ENCODE measurements around the gene LETMD1. TPM values are rescaled to one million over a fixed set of nuclear protein-coding genes. Genes with fewer than 3 reads are reported as not detected.
"Not testable (repeated sequence)": the region's sequence is repeated elsewhere in the genome, so short reads cannot be mapped to it uniquely, and the experiment has no call there.

LETMD1 gene
- total and polyA plus RNA-seq, 2 of the 13 experiments (the other 11 are each of a cell fraction or from before 2014, with no cell fraction given): 43.3 to 87.7 TPM

- H3K27ac ChIP-seq (ENCODE audit: extremely low read length, insufficient read depth, low read length); H3K4me2 ChIP-seq (ENCODE audit: low read depth, low read length); H4K20me1 ChIP-seq (ENCODE audit: insufficient read depth, low read length); H2AFZ ChIP-seq (ENCODE audit: low read length); CTCF ChIA-PET (ENCODE audit: low intra/inter-chr PET ratio, low total read pairs); FAIRE-seq; BruUV-seq (replicated peaks); H3K9me3 ChIP-seq (ENCODE audit: low read length); ATAC-seq; DNase-seq (ENCODE audit: low spot score); H3K4me3 ChIP-seq (replicated peaks in 1 of 3; ENCODE audit: insufficient read depth in 1 of 3, low read depth in 2 of 3, low read length in 3 of 3); H3K27me3 ChIP-seq (ENCODE audit: control insufficient read depth in 1 of 2, insufficient read depth in 2 of 2, low read length in 2 of 2); H3K36me3 ChIP-seq (replicated peaks in 1 of 2; ENCODE audit: control insufficient read depth in 1 of 2, insufficient read depth in 2 of 2, low read length in 2 of 2); H3K9ac ChIP-seq (ENCODE audit: insufficient read depth, low read depth, low read length); POLR2A ChIA-PET; intact Hi-C loops (cut with micrococcal nuclease; ENCODE audit: unreplicated experiment); in situ Hi-C loops (cut with HindIII; ENCODE audit: extremely low pct_ligation_motif_present, low pct_unique_long_range_greater_than_20kb): not testable (repeated sequence)
- peaks cover 15% of the 10 kb centered on the region for H3K79me2 ChIP-seq (ENCODE audit: insufficient read depth, low read length)
- H3K4me1 ChIP-seq (ENCODE audit: insufficient read depth, low read length): peaks cover 21% of the 10 kb centered on the region
- 92% methylated on average over 5 of the region's 5 CpGs for WGBS (ENCODE audit: low lambda C conversion rate)
Observed at GRCh38 chr12:51078346-51078745, 30.2 kb downstream of the LETMD1 start.

DNA sequence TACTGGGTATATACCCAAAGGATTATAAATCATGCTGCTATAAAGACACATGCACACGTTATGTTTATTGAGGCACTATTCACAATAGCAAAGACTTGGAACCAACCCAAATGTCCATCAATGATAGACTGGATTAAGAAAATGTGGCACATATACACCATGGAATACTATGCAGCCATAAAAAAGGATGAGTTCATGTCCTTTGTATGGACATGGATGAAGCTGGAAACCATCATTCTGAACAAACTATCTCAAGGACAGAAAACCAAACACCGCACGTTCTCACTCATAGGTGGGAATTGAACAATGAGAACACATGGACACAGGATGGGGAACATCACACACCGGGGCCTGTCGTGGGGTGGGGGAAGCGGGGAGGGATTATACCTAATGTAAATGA, 30.7 kb downstream of the LETMD1 start:
- FAIRE-seq; intact Hi-C loops (cut with micrococcal nuclease; ENCODE audit: unreplicated experiment); CTCF ChIA-PET (ENCODE audit: low intra/inter-chr PET ratio, low total read pairs); in situ Hi-C loops (cut with HindIII; ENCODE audit: extremely low pct_ligation_motif_present, low pct_unique_long_range_greater_than_20kb); H3K27me3 ChIP-seq (ENCODE audit: control insufficient read depth in 1 of 2, insufficient read depth in 2 of 2, low read length in 2 of 2); BruUV-seq (replicated peaks); H3K9ac ChIP-seq (ENCODE audit: insufficient read depth, low read depth, low read length); H3K36me3 ChIP-seq (replicated peaks in 1 of 2; ENCODE audit: control insufficient read depth in 1 of 2, insufficient read depth in 2 of 2, low read length in 2 of 2); H3K9me3 ChIP-seq (ENCODE audit: low read length); H2AFZ ChIP-seq (ENCODE audit: low read length); POLR2A ChIA-PET; H3K4me3 ChIP-seq (replicated peaks in 1 of 3; ENCODE audit: insufficient read depth in 1 of 3, low read depth in 2 of 3, low read length in 3 of 3); H3K4me2 ChIP-seq (ENCODE audit: low read depth, low read length); H3K27ac ChIP-seq (ENCODE audit: extremely low read length, insufficient read depth, low read length); DNase-seq (ENCODE audit: low spot score); H4K20me1 ChIP-seq (ENCODE audit: insufficient read depth, low read length); ATAC-seq: not testable (repeated sequence)
- Histone ChIP-seq H3K4me1 (ENCODE audit: insufficient read depth, low read length) (peaks cover 21% of the 10 kb centered on the region), H3K79me2 (ENCODE audit: insufficient read depth, low read length) (peaks cover 15% of the 10 kb centered on the region)
- 97% methylated on average over 6 of the region's 6 CpGs for WGBS (ENCODE audit: low lambda C conversion rate)

GRCh38 chr12:51080136-51080535, 32.0 kb downstream of the LETMD1 start:
- Histone ChIP-seq H3K4me2 (ENCODE audit: low read depth, low read length) (no peak overlapping the region), H3K79me2 (ENCODE audit: insufficient read depth, low read length) (peaks cover 15% of the 10 kb centered on the region), H3K27ac (ENCODE audit: extremely low read length, insufficient read depth, low read length) (no peak overlapping the region), H4K20me1 (ENCODE audit: insufficient read depth, low read length) (no peaks in the 10 kb centered on the region), H3K9me3 (ENCODE audit: low read length) (no peaks in the 10 kb centered on the region), H3K36me3 (replicated peaks in 1 of 2; ENCODE audit: control insufficient read depth in 1 of 2, insufficient read depth in 2 of 2, low read length in 2 of 2) (no peaks in the 10 kb centered on the region; a peak in 1 of 5 replicates), H3K4me1 (ENCODE audit: insufficient read depth, low read length) (peaks cover 21% of the 10 kb centered on the region), H2AFZ (ENCODE audit: low read length) (no peak overlapping the region), H3K27me3 (ENCODE audit: control insufficient read depth in 1 of 2, insufficient read depth in 2 of 2, low read length in 2 of 2) (no peaks in the 10 kb centered on the region; a peak in 1 of 5 replicates), H3K9ac (ENCODE audit: insufficient read depth, low read depth, low read length) (no peak overlapping the region), H3K4me3 (replicated peaks in 1 of 3; ENCODE audit: insufficient read depth in 1 of 3, low read depth in 2 of 3, low read length in 3 of 3) (no peak overlapping the region)
- WGBS (ENCODE audit: low lambda C conversion rate): 92% methylated on average over 4 of the region's 4 CpGs
- TSS peak; percentile 23 for BruUV-seq (replicated peaks)
- POLR2A ChIA-PET: interaction anchor here (1.4 to 2.1 kb wide), 2 partner anchors 10 to 16 kb away, joined by 4 to 5 read pairs; no protein-coding TSS in a partner anchor
- in situ Hi-C loops (cut with HindIII; ENCODE audit: extremely low pct_ligation_motif_present, low pct_unique_long_range_greater_than_20kb) (no loop called here), intact Hi-C loops (cut with micrococcal nuclease; ENCODE audit: unreplicated experiment) (no loop called here)
- CTCF ChIA-PET (ENCODE audit: low intra/inter-chr PET ratio, low total read pairs): no interaction called here
- no peak for DNase-seq (ENCODE audit: low spot score)
- no peak for FAIRE-seq
- no peak for ATAC-seq
- TF ChIP-seq KLF11 (CRISPR knock-in tag; IDR thresholded peaks at IDR 0.05): no peak
- no peak for TF ChIP-seq ZFP37 (CRISPR knock-in tag; IDR thresholded peaks at IDR 0.05; ENCODE audit: borderline replicate concordance)
- TF ChIP-seq, protein P1, sequence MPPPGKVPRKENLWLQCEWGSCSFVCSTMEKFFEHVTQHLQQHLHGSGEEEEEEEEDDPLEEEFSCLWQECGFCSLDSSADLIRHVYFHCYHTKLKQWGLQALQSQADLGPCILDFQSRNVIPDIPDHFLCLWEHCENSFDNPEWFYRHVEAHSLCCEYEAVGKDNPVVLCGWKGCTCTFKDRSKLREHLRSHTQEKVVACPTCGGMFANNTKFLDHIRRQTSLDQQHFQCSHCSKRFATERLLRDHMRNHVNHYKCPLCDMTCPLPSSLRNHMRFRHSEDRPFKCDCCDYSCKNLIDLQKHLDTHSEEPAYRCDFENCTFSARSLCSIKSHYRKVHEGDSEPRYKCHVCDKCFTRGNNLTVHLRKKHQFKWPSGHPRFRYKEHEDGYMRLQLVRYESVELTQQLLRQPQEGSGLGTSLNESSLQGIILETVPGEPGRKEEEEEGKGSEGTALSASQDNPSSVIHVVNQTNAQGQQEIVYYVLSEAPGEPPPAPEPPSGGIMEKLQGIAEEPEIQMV (CRISPR knock-in tag; IDR thresholded peaks at IDR 0.05; ENCODE audit: low read depth): no peak
- no peak for TF ChIP-seq ZSCAN5A (CRISPR knock-in tag; IDR thresholded peaks at IDR 0.05; ENCODE audit: borderline replicate concordance)
- TF ChIP-seq SCMH1 (CRISPR knock-in tag; IDR thresholded peaks at IDR 0.05; ENCODE audit: borderline replicate concordance): no peak
- no peak for TF ChIP-seq ZFP36L1 (CRISPR knock-in tag; IDR thresholded peaks at IDR 0.05)
- no peak for TF ChIP-seq FOXA3 (CRISPR knock-in tag; IDR thresholded peaks at IDR 0.05)
